ENCODE data around the gene PAQR8.

Gene PAQR8

GRCh38 chr6:52369234-52369633 lies 7.3 kb downstream of the PAQR8 start:
- H3K9me2 ChIP-seq (replicated peaks; ENCODE audit: insufficient read depth, low read length) = no peaks in the 10 kb centered on the region
- no peak overlapping the region for H2AFZ ChIP-seq (ENCODE audit: low read depth, low read length, severe bottlenecking)
- H4K20me1 ChIP-seq (ENCODE audit: low read depth, low read length) = peaks cover 5% of the 10 kb centered on the region; the same call in 1 of the 2 replicates
- H3F3A ChIP-seq (ENCODE audit: insufficient read depth) = peaks cover 4% of the 10 kb centered on the region; the same call in 1 of the 2 replicates
- no peaks in the 10 kb centered on the region for H3K9me3 ChIP-seq (ENCODE audit: insufficient read depth, low read length)
- no peak overlapping the region for H3K9ac ChIP-seq (ENCODE audit: low read length)
- no peak overlapping the region for H3K27ac ChIP-seq (ENCODE audit: low read depth, low read length)
- no peak for TF ChIP-seq CTCF (IDR thresholded peaks at IDR 0.05; ENCODE audit: insufficient read depth, low read length, poor library complexity, severe bottlenecking)
- TF ChIP-seq EZH2phosphoT487 (conservative IDR thresholded peaks at IDR 0.05; ENCODE audit: low read length) = no peak
- H3K36me3 ChIP-seq (ENCODE audit: low read length) = peaks cover 22% of the 10 kb centered on the region; the same call in 1 of the 2 replicates
- H3K27me3 ChIP-seq (ENCODE audit: low read length) = no peaks in the 10 kb centered on the region
- peaks cover 60% of the 10 kb centered on the region for H3K79me2 ChIP-seq (ENCODE audit: insufficient read depth, low read length)
- no peak overlapping the region for H3K4me3 ChIP-seq (ENCODE audit: insufficient read depth, low read length, poor library complexity, severe bottlenecking)
- no peak overlapping the region for H3K4me2 ChIP-seq (ENCODE audit: low read depth, low read length, poor library complexity, severe bottlenecking)

DNA sequence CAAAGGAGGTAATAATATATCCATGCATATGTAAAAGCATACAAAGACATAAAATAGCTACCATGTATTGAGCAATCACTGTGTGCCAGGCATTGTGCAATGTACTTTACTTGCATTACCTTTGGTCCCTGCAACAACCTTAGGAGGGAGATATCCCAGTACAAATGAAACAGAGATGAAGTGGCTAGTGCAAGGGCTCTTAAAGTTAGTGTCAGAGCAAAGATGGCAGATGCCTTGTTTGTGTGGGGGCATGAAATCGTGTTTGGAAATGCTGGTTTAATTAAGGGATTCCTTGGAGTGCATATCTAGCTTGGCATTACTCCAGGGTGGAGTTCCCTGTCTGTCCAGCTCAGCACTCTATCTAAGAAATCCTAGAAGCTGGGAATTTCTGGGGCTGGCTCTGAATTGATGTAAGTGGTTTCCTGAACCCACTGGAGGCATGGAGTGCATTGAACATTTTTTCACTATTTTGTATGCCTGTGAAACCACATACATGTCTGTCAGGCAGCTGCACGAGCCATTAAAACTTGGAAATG lies 9.8 kb downstream of the PAQR8 start:
- TF ChIP-seq EZH2phosphoT487 (conservative IDR thresholded peaks at IDR 0.05; ENCODE audit: low read length) (no peak), CTCF (IDR thresholded peaks at IDR 0.05; ENCODE audit: insufficient read depth, low read length, poor library complexity, severe bottlenecking) (no peak)
- Histone ChIP-seq H2AFZ (ENCODE audit: low read depth, low read length, severe bottlenecking) (no peak overlapping the region), H3F3A (ENCODE audit: insufficient read depth) (peaks cover 11% of the 10 kb centered on the region; the same call in 1 of the 2 replicates), H3K27me3 (ENCODE audit: low read length) (no peaks in the 10 kb centered on the region), H3K4me2 (ENCODE audit: low read depth, low read length, poor library complexity, severe bottlenecking) (no peak overlapping the region), H4K20me1 (ENCODE audit: low read depth, low read length) (peaks cover 7% of the 10 kb centered on the region; the same call in 1 of the 2 replicates), H3K27ac (ENCODE audit: low read depth, low read length) (no peak overlapping the region), H3K36me3 (ENCODE audit: low read length) (peaks cover 16% of the 10 kb centered on the region; the same call in 1 of the 2 replicates), H3K4me3 (ENCODE audit: insufficient read depth, low read length, poor library complexity, severe bottlenecking) (no peak overlapping the region), H3K79me2 (ENCODE audit: insufficient read depth, low read length) (peaks cover 38% of the 10 kb centered on the region), H3K9ac (ENCODE audit: low read length) (no peak overlapping the region), H3K9me3 (ENCODE audit: insufficient read depth, low read length) (no peaks in the 10 kb centered on the region), H3K9me2 (replicated peaks; ENCODE audit: insufficient read depth, low read length) (no peaks in the 10 kb centered on the region)

DNA sequence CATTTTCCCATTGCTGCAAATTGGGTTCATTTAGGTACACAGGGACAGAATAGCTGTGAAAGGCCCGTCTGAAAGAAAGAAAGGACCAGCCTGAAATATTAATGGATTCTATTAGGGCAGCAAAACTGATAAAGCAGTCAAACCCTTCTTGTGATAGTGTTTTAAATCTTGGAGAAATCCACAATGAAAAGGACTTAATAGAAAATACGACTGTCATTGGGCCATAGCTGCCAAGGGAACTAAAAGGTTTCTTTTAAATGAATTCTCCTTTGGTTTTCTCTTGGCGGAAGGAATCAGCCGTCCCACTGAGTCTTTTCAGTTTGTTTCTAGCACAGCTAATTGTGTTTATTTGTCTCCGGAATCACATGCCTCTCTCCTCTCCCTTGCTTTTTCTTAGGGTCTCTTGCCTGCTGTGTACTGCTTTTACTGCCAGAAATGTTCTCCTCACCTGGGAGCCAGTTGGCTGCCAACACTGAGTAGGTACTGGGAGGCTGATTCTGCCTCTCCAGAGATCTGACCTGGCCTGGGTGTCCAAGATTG lies 11.3 kb downstream of the PAQR8 start:
- Histone ChIP-seq H3K36me3 (ENCODE audit: low read length) (peaks cover 15% of the 10 kb centered on the region; the same call in 1 of the 2 replicates), H3K27ac (ENCODE audit: low read depth, low read length) (no peak overlapping the region)
- TF ChIP-seq EZH2phosphoT487 (conservative IDR thresholded peaks at IDR 0.05; ENCODE audit: low read length) = no peak
- no peak for TF ChIP-seq CTCF (IDR thresholded peaks at IDR 0.05; ENCODE audit: insufficient read depth, low read length, poor library complexity, severe bottlenecking)

More for the DNA sequence above, 11.3 kb downstream of the PAQR8 start:
- H3K9me3 ChIP-seq (ENCODE audit: insufficient read depth, low read length) = no peaks in the 10 kb centered on the region
- peaks cover 14% of the 10 kb centered on the region; the same call in 1 of the 2 replicates for H3F3A ChIP-seq (ENCODE audit: insufficient read depth)
- no peak overlapping the region for H3K4me3 ChIP-seq (ENCODE audit: insufficient read depth, low read length, poor library complexity, severe bottlenecking)
- no peaks in the 10 kb centered on the region for H3K27me3 ChIP-seq (ENCODE audit: low read length)
- no peak overlapping the region for H2AFZ ChIP-seq (ENCODE audit: low read depth, low read length, severe bottlenecking)
- H3K4me2 ChIP-seq (ENCODE audit: low read depth, low read length, poor library complexity, severe bottlenecking) = no peak overlapping the region
- no peaks in the 10 kb centered on the region for H3K9me2 ChIP-seq (replicated peaks; ENCODE audit: insufficient read depth, low read length)
- peaks cover 38% of the 10 kb centered on the region for H3K79me2 ChIP-seq (ENCODE audit: insufficient read depth, low read length)
- peaks cover 10% of the 10 kb centered on the region; the same call in 1 of the 2 replicates for H4K20me1 ChIP-seq (ENCODE audit: low read depth, low read length)
- no peak overlapping the region for H3K9ac ChIP-seq (ENCODE audit: low read length)
